OCI-LY1 (cell line): Measurements from ENCODE around the gene MCCD1.

ENCODE experiments used
- H2AFZ ChIP-seq: fragments of 200-600 bp; sonication (generic), shearing (Covaris generic); 2 replicates; pipeline ENCODE4 v1.6.0; 2014; ENCODE audit warnings: antibody characterized with exemption, mild to moderate bottlenecking, low read length
- H3F3A ChIP-seq: fragments of 200-600 bp; sonication (generic), shearing (Covaris generic); 2 replicates; pipeline ENCODE4 v1.6.0; 2014; ENCODE audit warnings: mild to moderate bottlenecking, antibody characterized with exemption, low read length, moderate library complexity; ENCODE audit not compliant: insufficient read depth
- H3K27ac ChIP-seq: fragments of 200-600 bp; sonication (generic); 2 replicates; pipeline ENCODE4 v1.5.1; 2014; ENCODE audit warnings: low read length, mixed run types, mild to moderate bottlenecking, low read depth; ENCODE audit not compliant: poor library complexity, severe bottlenecking
- H3K27me3 ChIP-seq: fragments of 200-600 bp; sonication (generic); 2 replicates; pipeline ENCODE4 v1.6.0; 2014; ENCODE audit warnings: antibody characterized with exemption, mild to moderate bottlenecking, low read length, moderate library complexity; ENCODE audit not compliant: insufficient read depth
- H3K36me3 ChIP-seq: fragments of 200-600 bp; sonication (generic); 2 replicates; pipeline ENCODE4 v1.6.1; 2014; ENCODE audit warnings: mild to moderate bottlenecking, antibody characterized with exemption, low read length, moderate library complexity, mixed read lengths; ENCODE audit not compliant: insufficient read depth
- H3K4me1 ChIP-seq: fragments of 200-600 bp; sonication (generic); 2 replicates; pipeline ENCODE4 v1.5.1; 2014; ENCODE audit warnings: mild to moderate bottlenecking, low read length, moderate library complexity; ENCODE audit not compliant: insufficient read depth, severe bottlenecking
- H3K4me2 ChIP-seq: fragments of 200-600 bp; sonication (generic), shearing (Covaris generic); 2 replicates; pipeline ENCODE4 v1.6.1; 2014; ENCODE audit warnings: low read length
- H3K4me3 ChIP-seq: fragments of 200-600 bp; sonication (generic); 2 replicates; pipeline ENCODE4 v1.5.1; 2014; ENCODE audit warnings: low read length, low read depth, mild to moderate bottlenecking, mixed read lengths; ENCODE audit not compliant: poor library complexity, severe bottlenecking
- H3K79me2 ChIP-seq: fragments of 200-600 bp; shearing (Covaris generic); 2 replicates; pipeline ENCODE4 v1.6.1; 2016; ENCODE audit warnings: mixed run types, low read length, mixed read lengths; ENCODE audit not compliant: insufficient read depth
- H3K9ac ChIP-seq: fragments of 200-600 bp; sonication (generic), shearing (Covaris generic); 2 replicates; pipeline ENCODE4 v1.6.1; 2014; ENCODE audit warnings: mild to moderate bottlenecking, low read length, mixed read lengths
- H3K9me2 ChIP-seq: fragments of 200-600 bp; sonication (generic), shearing (Covaris generic); 2 replicates; pipeline ENCODE4 v1.6.1; 2014; ENCODE audit warnings: low read depth, mild to moderate bottlenecking, low read length, mixed read lengths
- H3K9me3 ChIP-seq: fragments of 200-600 bp; shearing (Covaris generic); 2 replicates; pipeline ENCODE4 v1.6.1; 2014; ENCODE audit warnings: low read length, mixed read lengths
- H4K20me1 ChIP-seq: fragments of 200-600 bp; sonication (generic), shearing (Covaris generic); 2 replicates; pipeline ENCODE4 v1.6.0; 2016; ENCODE audit warnings: mild to moderate bottlenecking, low read length; ENCODE audit not compliant: insufficient read depth
- EZH2 ChIP-seq: fragments of 200-600 bp; sonication (generic), shearing (Covaris generic); IDR thresholded peaks from 2 replicates; pipeline ENCODE4 v1.8.0; 2017; ENCODE audit warnings: borderline replicate concordance, mixed run types, mild to moderate bottlenecking, antibody characterized with exemption, low read length, moderate library complexity, mixed read lengths
- TF ChIP-seq, protein P1 (sequence below): fragments of 200-600 bp; sonication (generic), shearing (Covaris generic); IDR thresholded peaks from 2 replicates; pipeline ENCODE4 v1.5.1; 2017; ENCODE audit warnings: mild to moderate bottlenecking, antibody characterized with exemption, low read length, moderate library complexity, mixed read lengths

The MCCD1 gene

GRCh38 chr6:31575952-31576685, 47.4 kb downstream of the MCCD1 start:
- H2AFZ ChIP-seq = no peak overlapping the region
- H3K27me3 ChIP-seq = no peaks in the 10 kb centered on the region
- peak overlapping the region; percentile 61 for H3K4me2 ChIP-seq
- peaks cover 57% of the 10 kb centered on the region for H3K4me1 ChIP-seq
- no peak for TF ChIP-seq EZH2
- TF ChIP-seq, protein P1, sequence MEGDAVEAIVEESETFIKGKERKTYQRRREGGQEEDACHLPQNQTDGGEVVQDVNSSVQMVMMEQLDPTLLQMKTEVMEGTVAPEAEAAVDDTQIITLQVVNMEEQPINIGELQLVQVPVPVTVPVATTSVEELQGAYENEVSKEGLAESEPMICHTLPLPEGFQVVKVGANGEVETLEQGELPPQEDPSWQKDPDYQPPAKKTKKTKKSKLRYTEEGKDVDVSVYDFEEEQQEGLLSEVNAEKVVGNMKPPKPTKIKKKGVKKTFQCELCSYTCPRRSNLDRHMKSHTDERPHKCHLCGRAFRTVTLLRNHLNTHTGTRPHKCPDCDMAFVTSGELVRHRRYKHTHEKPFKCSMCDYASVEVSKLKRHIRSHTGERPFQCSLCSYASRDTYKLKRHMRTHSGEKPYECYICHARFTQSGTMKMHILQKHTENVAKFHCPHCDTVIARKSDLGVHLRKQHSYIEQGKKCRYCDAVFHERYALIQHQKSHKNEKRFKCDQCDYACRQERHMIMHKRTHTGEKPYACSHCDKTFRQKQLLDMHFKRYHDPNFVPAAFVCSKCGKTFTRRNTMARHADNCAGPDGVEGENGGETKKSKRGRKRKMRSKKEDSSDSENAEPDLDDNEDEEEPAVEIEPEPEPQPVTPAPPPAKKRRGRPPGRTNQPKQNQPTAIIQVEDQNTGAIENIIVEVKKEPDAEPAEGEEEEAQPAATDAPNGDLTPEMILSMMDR = no peak
- no peaks in the 10 kb centered on the region for H3K9me2 ChIP-seq
- H3K9me3 ChIP-seq = no peaks in the 10 kb centered on the region
- no peak overlapping the region for H3K27ac ChIP-seq
- H4K20me1 ChIP-seq = no peaks in the 10 kb centered on the region
- H3K9ac ChIP-seq = peak overlapping the region; percentile 63; the same call in 1 of the 2 replicates
- no peaks in the 10 kb centered on the region for H3F3A ChIP-seq
- no peaks in the 10 kb centered on the region for H3K36me3 ChIP-seq
- H3K79me2 ChIP-seq = no peaks in the 10 kb centered on the region
- H3K4me3 ChIP-seq = peak overlapping the region; percentile 60

DNA sequence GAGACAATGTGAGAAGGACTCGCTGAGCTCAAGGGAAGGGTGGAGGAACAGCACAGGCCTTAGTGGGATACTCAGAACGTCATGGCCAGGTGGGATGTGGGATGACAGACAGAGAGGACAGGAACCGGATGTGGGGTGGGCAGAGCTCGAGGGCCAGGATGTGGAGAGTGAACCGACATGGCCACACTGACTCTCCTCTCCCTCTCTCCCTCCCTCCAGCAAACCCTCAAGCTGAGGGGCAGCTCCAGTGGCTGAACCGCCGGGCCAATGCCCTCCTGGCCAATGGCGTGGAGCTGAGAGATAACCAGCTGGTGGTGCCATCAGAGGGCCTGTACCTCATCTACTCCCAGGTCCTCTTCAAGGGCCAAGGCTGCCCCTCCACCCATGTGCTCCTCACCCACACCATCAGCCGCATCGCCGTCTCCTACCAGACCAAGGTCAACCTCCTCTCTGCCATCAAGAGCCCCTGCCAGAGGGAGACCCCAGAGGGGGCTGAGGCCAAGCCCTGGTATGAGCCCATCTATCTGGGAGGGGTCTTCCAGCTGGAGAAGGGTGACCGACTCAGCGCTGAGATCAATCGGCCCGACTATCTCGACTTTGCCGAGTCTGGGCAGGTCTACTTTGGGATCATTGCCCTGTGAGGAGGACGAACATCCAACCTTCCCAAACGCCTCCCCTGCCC, 48.3 kb downstream of the MCCD1 start:
- Histone ChIP-seq H3K9ac (peak overlapping the region; percentile 63; the same call in 1 of the 2 replicates), H3K9me2 (no peaks in the 10 kb centered on the region), H3K27me3 (no peaks in the 10 kb centered on the region), H2AFZ (no peak overlapping the region), H3K79me2 (no peaks in the 10 kb centered on the region), H3K9me3 (no peaks in the 10 kb centered on the region), H3K27ac (no peak overlapping the region), H3K36me3 (no peaks in the 10 kb centered on the region), H3F3A (no peaks in the 10 kb centered on the region), H3K4me3 (peak overlapping the region; percentile 60), H4K20me1 (no peaks in the 10 kb centered on the region), H3K4me1 (peaks cover 55% of the 10 kb centered on the region), H3K4me2 (peak overlapping the region; percentile 61; the same call in 1 of the 2 replicates)
- TF ChIP-seq EZH2 = no peak
- TF ChIP-seq, protein P1 = no peak

DNA sequence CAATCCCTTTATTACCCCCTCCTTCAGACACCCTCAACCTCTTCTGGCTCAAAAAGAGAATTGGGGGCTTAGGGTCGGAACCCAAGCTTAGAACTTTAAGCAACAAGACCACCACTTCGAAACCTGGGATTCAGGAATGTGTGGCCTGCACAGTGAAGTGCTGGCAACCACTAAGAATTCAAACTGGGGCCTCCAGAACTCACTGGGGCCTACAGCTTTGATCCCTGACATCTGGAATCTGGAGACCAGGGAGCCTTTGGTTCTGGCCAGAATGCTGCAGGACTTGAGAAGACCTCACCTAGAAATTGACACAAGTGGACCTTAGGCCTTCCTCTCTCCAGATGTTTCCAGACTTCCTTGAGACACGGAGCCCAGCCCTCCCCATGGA, 48.8 kb downstream of the MCCD1 start:
- Histone ChIP-seq H2AFZ (no peak overlapping the region), H3K36me3 (no peaks in the 10 kb centered on the region), H4K20me1 (no peaks in the 10 kb centered on the region), H3K4me3 (no peak overlapping the region), H3K79me2 (no peaks in the 10 kb centered on the region), H3K27ac (no peak overlapping the region), H3K4me1 (peaks cover 55% of the 10 kb centered on the region), H3K4me2 (no peak overlapping the region; the same call in 1 of the 2 replicates), H3K9me2 (no peaks in the 10 kb centered on the region), H3K9me3 (no peaks in the 10 kb centered on the region), H3K27me3 (no peaks in the 10 kb centered on the region), H3K9ac (no peak overlapping the region; the same call in 1 of the 2 replicates), H3F3A (no peaks in the 10 kb centered on the region)
- no peak for TF ChIP-seq EZH2
- TF ChIP-seq, protein P1 = no peak
